ENCODE data around the gene LRCOL1.

The LRCOL1 gene

DNA sequence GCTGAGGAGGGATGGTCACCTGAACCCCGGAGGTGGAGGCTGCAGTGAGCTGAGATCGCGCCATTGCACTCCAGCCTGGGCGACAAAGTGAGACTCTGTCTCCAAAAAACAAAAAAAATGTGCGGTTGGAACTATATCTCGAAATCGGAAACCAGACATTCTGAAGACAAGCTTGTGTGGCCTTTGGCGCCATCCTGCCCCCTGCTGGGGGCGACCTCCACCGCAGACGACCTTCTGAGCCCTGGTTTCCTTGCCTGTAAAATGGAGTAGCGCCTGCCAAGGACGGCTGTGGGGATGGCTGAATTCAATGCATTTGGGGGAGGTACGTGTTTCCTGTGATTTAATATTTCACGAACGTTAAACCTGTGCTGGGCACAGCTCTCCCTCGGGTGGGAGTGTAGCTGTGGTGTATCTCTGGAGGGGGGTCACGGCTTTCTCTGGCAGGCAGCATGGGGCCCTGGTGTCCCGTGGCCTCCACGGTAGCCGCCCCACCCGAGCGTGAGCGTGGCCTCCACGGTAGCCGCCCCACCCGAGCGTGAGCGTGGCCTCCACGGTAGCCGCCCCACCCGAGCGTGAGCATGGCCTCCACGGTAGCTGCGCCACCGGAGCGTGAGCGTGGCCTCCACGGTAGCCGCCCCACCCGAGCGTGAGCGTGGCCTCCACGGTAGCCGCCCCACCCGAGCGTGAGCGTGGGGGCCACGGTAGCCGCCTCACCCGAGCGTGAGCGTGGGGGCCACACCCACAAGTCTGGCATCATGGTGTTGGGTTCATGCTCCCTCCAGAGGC lies 55.3 kb downstream of the LRCOL1 start:
- H3K36me3 ChIP-seq (ENCODE audit: low read length): no peaks in the 10 kb centered on the region
- H2AFZ ChIP-seq (ENCODE audit: low read depth, low read length, severe bottlenecking): no peak overlapping the region
- H3K4me3 ChIP-seq (ENCODE audit: insufficient read depth, low read length, poor library complexity, severe bottlenecking): no peak overlapping the region
- H3K9ac ChIP-seq (ENCODE audit: low read length): no peak overlapping the region
- no peaks in the 10 kb centered on the region for H3K27me3 ChIP-seq (ENCODE audit: low read length)
- H3K27ac ChIP-seq (ENCODE audit: low read depth, low read length): no peak overlapping the region
- no peaks in the 10 kb centered on the region for H3F3A ChIP-seq (ENCODE audit: insufficient read depth)
- H3K79me2 ChIP-seq (ENCODE audit: insufficient read depth, low read length): no peaks in the 10 kb centered on the region
- no peak overlapping the region for H3K4me2 ChIP-seq (ENCODE audit: low read depth, low read length, poor library complexity, severe bottlenecking)
- H3K9me2 ChIP-seq (replicated peaks; ENCODE audit: insufficient read depth, low read length): no peaks in the 10 kb centered on the region
- no peaks in the 10 kb centered on the region for H4K20me1 ChIP-seq (ENCODE audit: low read depth, low read length)
- no peaks in the 10 kb centered on the region for H3K9me3 ChIP-seq (ENCODE audit: insufficient read depth, low read length)
- TF ChIP-seq EZH2phosphoT487 (conservative IDR thresholded peaks at IDR 0.05; ENCODE audit: low read length) (no peak), CTCF (IDR thresholded peaks at IDR 0.05; ENCODE audit: insufficient read depth, low read length, poor library complexity, severe bottlenecking) (peak; percentile 32)
